K562 (cell line): ENCODE results near the gene ASIC3.

Experiments used
- CTCF ChIP-seq, 3 experiments: IDR thresholded peaks in 2 of 3; conservative IDR thresholded peaks in 1 of 3; 2 replicates each; pipeline ENCODE4 v1.5.1; 2011 to 2012; ENCODE audit warnings: low read length in 3 of 3, mild to moderate bottlenecking in 3 of 3, control low read depth in 2 of 3, improper control_type of control experiment in 1 of 3, inconsistent platforms in 1 of 3, low read depth in 1 of 3, mixed read lengths in 1 of 3, moderate library complexity in 1 of 3; ENCODE audit not compliant: insufficient read depth in 2 of 3
- ELK1 ChIP-seq: sonication (generic); formaldehyde crosslinking; IDR thresholded peaks from 2 replicates; pipeline ENCODE4 v1.8.1; 2022; ENCODE audit warnings: missing genetic modification reagents
- HDAC2 ChIP-seq: fragments of 450-650 bp; IDR thresholded peaks from 2 replicates; pipeline ENCODE4 v1.6.1; 2016; ENCODE audit warnings: mild to moderate bottlenecking
- NR3C1 ChIP-seq: sonication (generic); formaldehyde crosslinking; IDR thresholded peaks from 2 replicates; pipeline ENCODE4 v1.8.1; 2022; ENCODE audit warnings: missing genetic modification reagents
- NR4A1 ChIP-seq, 2 experiments: fragments of 250-450 bp in 1 of 2; fragments of 450-650 bp in 1 of 2; sonication (Bioruptor Pico) in 1 of 2; IDR thresholded peaks; 2 replicates each; pipeline versions ENCODE4 v1.4.0 to v1.6.1; 2016 to 2020; ENCODE audit warnings: mild to moderate bottlenecking in 2 of 2, missing compliant biosample characterization in 1 of 2, missing genetic modification characterization in 1 of 2, moderate library complexity in 1 of 2
- TAF1 ChIP-seq: IDR thresholded peaks from 2 replicates; pipeline ENCODE4 v1.6.1; 2011; ENCODE audit warnings: mild to moderate bottlenecking, low read length, moderate library complexity; ENCODE audit not compliant: insufficient read depth, control insufficient read depth, severe bottlenecking; ENCODE audit errors: extremely low read depth
- ZKSCAN8 ChIP-seq: fragments of 200-800 bp; sonication (Bioruptor generic); IDR thresholded peaks from 2 replicates; pipeline ENCODE4 v1.6.1; 2016; ENCODE audit warnings: missing genetic modification characterization, missing compliant biosample characterization
- ZNF24 ChIP-seq: fragments of 450-650 bp; IDR thresholded peaks from 2 replicates; pipeline ENCODE4 v1.6.1; 2016
- TF ChIP-seq, protein P1 (sequence below): fragments of 250-450 bp; sonication (Bioruptor Pico); IDR thresholded peaks from 2 replicates; pipeline ENCODE4 v1.5.0; 2022; ENCODE audit warnings: mild to moderate bottlenecking

- TF ChIP-seq TAF1 (no peak), ZNF24 (no peak), NR4A1 (CRISPR knock-in tag; IDR thresholded peaks at IDR 0.05) (no peak), NR4A1 (tag; IDR thresholded peaks at IDR 0.05) (no peak), CTCF (IDR thresholded peaks at IDR 0.05 in 2 of 3, conservative IDR thresholded peaks at IDR 0.05 in 1 of 3; ENCODE audit: insufficient read depth in 2 of 3, low read depth in 1 of 3, low read length in 3 of 3) (no peak), ELK1 (no peak), ZKSCAN8 (CRISPR knock-in tag) (no peak), HDAC2 (no peak), NR3C1 (no peak)
- TF ChIP-seq, protein P1, sequence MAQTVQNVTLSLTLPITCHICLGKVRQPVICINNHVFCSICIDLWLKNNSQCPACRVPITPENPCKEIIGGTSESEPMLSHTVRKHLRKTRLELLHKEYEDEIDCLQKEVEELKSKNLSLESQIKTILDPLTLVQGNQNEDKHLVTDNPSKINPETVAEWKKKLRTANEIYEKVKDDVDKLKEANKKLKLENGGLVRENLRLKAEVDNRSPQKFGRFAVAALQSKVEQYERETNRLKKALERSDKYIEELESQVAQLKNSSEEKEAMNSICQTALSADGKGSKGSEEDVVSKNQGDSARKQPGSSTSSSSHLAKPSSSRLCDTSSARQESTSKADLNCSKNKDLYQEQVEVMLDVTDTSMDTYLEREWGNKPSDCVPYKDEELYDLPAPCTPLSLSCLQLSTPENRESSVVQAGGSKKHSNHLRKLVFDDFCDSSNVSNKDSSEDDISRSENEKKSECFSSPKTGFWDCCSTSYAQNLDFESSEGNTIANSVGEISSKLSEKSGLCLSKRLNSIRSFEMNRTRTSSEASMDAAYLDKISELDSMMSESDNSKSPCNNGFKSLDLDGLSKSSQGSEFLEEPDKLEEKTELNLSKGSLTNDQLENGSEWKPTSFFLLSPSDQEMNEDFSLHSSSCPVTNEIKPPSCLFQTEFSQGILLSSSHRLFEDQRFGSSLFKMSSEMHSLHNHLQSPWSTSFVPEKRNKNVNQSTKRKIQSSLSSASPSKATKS (CRISPR knock-in tag): no peak
Measured at GRCh38 chr7:151047976-151048815, at the start of gene ASIC3.
